Epithelial cell of proximal tubule (primary cell): Measurements from ENCODE around the gene DNMT3L. TPM values are rescaled to one million over a fixed set of nuclear protein-coding genes. Genes with fewer than 3 reads are reported as not detected.
"Not testable (repeated sequence)": the region's sequence is repeated elsewhere in the genome, so short reads cannot be mapped to it uniquely, and the experiment has no call there.

Experiments used
- DNase-seq: peaks from one replicate; pipeline ENCODE4 v3.0.0-alpha.2; 2011; ENCODE audit warnings: low read depth
- H3K4me3 ChIP-seq: 2 replicates; pipeline ENCODE4 v1.5.1; 2011; ENCODE audit warnings: low read depth, mild to moderate bottlenecking, low read length
- total RNA-seq: library from RNA; depleted of rRNA; stranded (reverse); fragments of >200 nt; gene quantifications from 2 replicates; pipeline ENCODE4 v1.2.3, GENCODE V29; 2015
- TF ChIP-seq, protein P1 (sequence below): conservative IDR thresholded peaks from 2 replicates; pipeline ENCODE4 v1.5.1; 2012; ENCODE audit warnings: low read depth, mild to moderate bottlenecking, low read length

DNMT3L gene
- total RNA-seq, 1 donor from 2014 or later, result not detected

GRCh38 chr21:44304011-44304616, 42.4 kb upstream of the DNMT3L start:
- no peak overlapping the region for H3K4me3 ChIP-seq
- no peak for DNase-seq
- TF ChIP-seq, protein P1, sequence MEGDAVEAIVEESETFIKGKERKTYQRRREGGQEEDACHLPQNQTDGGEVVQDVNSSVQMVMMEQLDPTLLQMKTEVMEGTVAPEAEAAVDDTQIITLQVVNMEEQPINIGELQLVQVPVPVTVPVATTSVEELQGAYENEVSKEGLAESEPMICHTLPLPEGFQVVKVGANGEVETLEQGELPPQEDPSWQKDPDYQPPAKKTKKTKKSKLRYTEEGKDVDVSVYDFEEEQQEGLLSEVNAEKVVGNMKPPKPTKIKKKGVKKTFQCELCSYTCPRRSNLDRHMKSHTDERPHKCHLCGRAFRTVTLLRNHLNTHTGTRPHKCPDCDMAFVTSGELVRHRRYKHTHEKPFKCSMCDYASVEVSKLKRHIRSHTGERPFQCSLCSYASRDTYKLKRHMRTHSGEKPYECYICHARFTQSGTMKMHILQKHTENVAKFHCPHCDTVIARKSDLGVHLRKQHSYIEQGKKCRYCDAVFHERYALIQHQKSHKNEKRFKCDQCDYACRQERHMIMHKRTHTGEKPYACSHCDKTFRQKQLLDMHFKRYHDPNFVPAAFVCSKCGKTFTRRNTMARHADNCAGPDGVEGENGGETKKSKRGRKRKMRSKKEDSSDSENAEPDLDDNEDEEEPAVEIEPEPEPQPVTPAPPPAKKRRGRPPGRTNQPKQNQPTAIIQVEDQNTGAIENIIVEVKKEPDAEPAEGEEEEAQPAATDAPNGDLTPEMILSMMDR, result no peak

DNA sequence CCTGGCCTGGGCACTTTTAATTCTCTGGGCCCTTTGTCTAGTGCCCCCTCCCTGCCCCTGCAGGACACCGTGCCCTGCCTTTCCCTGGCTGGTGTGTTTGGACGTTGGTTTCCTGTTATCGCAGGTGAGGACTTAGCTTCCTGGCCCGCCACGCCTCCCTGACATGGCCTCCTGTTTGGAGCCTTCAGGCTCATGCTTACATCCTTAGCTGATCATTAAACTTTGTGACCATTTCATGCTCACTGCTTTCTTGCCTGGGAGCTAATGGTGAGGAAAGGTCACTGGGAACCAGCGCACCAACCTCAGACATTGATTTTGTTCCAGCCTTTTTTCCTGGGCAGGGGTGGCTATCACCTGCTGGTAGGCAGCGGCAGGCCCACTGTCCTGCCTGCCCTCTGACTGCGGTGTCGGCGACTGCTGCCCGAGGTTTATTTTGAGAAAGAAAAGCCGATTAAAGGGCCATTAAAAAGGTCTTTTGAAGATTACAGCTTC, 41.8 kb upstream of the DNMT3L start:
- no peak overlapping the region for H3K4me3 ChIP-seq
- peak; percentile 50 for DNase-seq
- TF ChIP-seq, protein P1, result no peak

DNA sequence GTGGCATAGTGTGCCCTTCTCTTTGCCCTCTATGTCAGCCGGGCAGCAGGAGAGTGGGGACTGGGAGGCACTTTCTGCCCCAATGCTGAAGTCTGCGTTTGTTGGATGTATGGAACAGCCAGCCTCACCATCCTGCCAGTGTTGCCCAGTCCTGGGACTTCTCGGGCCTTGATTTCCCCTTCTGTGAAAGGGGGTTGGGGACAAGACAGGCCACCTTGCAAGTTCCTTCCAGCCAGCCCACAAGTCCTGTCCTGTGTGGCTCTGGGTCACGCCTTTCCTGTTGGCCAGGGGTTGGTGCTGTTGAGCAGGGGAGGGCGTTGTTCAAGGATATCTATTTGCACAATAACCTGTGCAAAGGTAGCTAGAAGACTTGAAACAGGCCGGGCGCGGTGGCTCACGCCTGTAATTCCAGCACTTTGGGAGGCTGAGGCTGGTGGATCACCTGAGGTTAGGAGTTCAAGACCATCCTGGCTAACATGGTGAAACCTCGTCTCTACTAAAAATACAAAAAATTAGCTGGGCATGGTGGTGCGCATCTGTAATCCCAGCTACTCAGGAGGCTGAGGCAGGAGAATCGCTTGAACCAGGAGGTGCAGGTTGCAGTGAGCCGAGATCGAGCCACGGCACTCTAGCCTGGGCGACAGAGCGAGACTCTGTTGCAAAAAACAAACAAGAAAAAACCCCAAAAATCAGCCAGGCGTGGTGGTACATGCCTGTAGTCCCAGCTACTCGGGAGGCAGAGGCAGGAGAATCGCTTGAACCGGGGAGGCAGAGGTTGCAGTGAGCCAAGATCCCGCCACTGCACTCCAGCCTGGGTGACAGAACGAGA, 41.1 kb upstream of the DNMT3L start:
- H3K4me3 ChIP-seq, result peak overlapping the region; percentile 1
- TF ChIP-seq, protein P1, result peak; percentile 44
- DNase-seq, result not testable (repeated sequence)

GRCh38 chr21:44301961-44302406, 40.3 kb upstream of the DNMT3L start:
- TF ChIP-seq, protein P1, result peak; percentile 42
- DNase-seq, result no peak
- peak overlapping the region; percentile 1 for H3K4me3 ChIP-seq

DNA sequence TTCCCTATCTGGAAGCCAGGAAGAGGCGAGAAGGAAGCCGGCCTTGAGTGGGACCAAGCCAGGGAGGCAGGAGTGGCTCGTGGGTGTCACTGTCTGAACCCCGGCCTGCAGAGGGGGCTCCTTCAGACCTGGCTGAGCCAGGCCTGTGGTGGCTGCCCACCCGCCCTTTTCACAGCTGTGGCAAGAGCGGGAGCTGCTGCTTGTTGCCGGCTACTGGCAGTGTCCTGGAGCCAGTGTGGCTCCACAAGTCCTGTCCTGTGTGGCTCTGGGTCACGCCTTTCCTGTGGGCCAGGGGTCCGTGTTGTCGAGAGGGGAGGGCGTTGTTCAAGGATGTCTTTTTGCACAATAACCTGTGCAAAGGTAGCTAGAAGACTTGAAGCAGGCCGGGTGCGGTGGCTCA, 39.4 kb upstream of the DNMT3L start:
- H3K4me3 ChIP-seq, result peak overlapping the region; percentile 79
- TF ChIP-seq, protein P1, result no peak
- DNase-seq, result no peak

DNA sequence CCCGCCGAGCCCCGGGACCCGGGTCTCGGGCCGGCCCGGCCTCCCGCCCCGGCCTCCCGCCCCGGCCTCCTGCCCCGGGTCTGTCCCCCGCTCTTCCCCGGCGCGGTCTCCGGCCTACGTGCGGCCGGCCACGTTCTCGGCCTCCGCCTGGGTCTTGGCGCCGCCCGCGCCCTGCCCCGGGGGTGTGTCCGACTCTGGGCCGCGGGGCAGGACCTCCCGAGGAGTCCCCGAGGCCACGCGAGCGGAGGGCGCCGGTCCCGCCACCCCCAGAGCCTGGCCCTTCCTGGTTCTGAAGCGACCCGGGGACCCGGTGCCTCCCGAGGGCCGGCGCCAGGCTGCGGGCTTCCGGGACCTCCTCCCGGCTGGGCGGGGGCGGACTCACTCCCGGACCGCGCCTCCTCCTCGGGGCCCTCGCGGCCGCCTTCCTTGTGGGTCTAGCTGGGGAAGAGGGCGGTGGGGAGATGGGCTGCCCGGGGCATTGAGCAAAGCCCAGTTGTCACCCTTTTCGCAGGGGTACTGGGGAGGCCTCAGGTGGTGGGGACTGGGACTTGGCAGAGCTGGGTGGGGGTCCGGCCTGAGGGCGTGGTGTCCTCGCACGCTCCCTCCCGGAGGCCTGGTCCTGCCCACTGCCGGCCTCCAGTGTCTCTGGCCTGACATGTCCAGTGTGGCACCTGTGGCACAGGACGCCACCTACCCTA, 38.7 kb upstream of the DNMT3L start:
- no peak for DNase-seq
- H3K4me3 ChIP-seq, result peak overlapping the region; percentile 79
- TF ChIP-seq, protein P1, result no peak
